ENCODE measurements around the gene CFAP46.
"Not testable (repeated sequence)": the region's sequence is repeated elsewhere in the genome, so short reads cannot be mapped to it uniquely, and the experiment has no call there.

CFAP46 gene

GRCh38 chr10:132898391-132899053 is 43.8 kb downstream of the CFAP46 start:
- DNase-seq, result no peak

GRCh38 chr10:132897516-132898381 is 44.6 kb downstream of the CFAP46 start:
- no peak for DNase-seq

- DNase-seq, result not testable (repeated sequence)
These were observed 48.6 kb downstream of the CFAP46 start for GRCh38 chr10:132893786-132894185.

- DNase-seq, result no peak
These were observed 49.3 kb downstream of the CFAP46 start for GRCh38 chr10:132893090-132893489.

- DNase-seq, result no peak
These were observed 50.4 kb downstream of the CFAP46 start for GRCh38 chr10:132892004-132892403.

GRCh38 chr10:132891368-132891767 is 51.0 kb downstream of the CFAP46 start:
- no peak for DNase-seq

- DNase-seq, result no peak
These were observed 52.1 kb downstream of the CFAP46 start for GRCh38 chr10:132890301-132890700.

GRCh38 chr10:132889556-132889955 is 52.8 kb downstream of the CFAP46 start:
- no peak for DNase-seq

GRCh38 chr10:132888898-132889490 is 53.4 kb downstream of the CFAP46 start:
- no peak for DNase-seq

- not testable (repeated sequence) for DNase-seq
These were observed 53.9 kb downstream of the CFAP46 start for GRCh38 chr10:132888446-132888845.

- DNase-seq, result no peak
These were observed 55.9 kb downstream of the CFAP46 start for GRCh38 chr10:132886211-132887099.

GRCh38 chr10:132885451-132886210 is 56.7 kb downstream of the CFAP46 start:
- DNase-seq, result no peak

GRCh38 chr10:132884691-132885271 is 57.6 kb downstream of the CFAP46 start:
- no peak for DNase-seq

- no peak for DNase-seq
These were observed 58.3 kb downstream of the CFAP46 start for GRCh38 chr10:132884041-132884440.

- no peak for DNase-seq
These were observed 58.9 kb downstream of the CFAP46 start for GRCh38 chr10:132883391-132883881.

- no peak for DNase-seq
These were observed 60.1 kb downstream of the CFAP46 start for GRCh38 chr10:132882069-132882951.

- no peak for DNase-seq
These were observed 61.0 kb downstream of the CFAP46 start for GRCh38 chr10:132881186-132881920.

- DNase-seq, result no peak
These were observed 62.0 kb downstream of the CFAP46 start for GRCh38 chr10:132880128-132880981.
